Keratinocyte (primary cell): ENCODE results near the gene TMEM59L. TPM values are rescaled to one million over a fixed set of nuclear protein-coding genes. Genes with fewer than 3 reads are reported as not detected.

Experiments
- DNase-seq: peaks from one replicate; pipeline ENCODE4 v3.0.0-alpha.2; 2011; ENCODE audit warnings: low read depth, missing footprints, low spot score
- FAIRE-seq: peaks from 2 replicates; lab custom pipeline; 2011; peaks lifted over from hg19 to GRCh38; lab: Jason Lieb, UNC
- H2AFZ ChIP-seq: 2 replicates; pipeline ENCODE4 v1.6.0; 2012; ENCODE audit warnings: low read length, control low read depth, inconsistent platforms; ENCODE audit not compliant: control insufficient read depth
- H3K27ac ChIP-seq: 2 replicates; pipeline ENCODE4 v1.5.1; 2011; ENCODE audit warnings: low read length; ENCODE audit not compliant: control insufficient read depth, insufficient read depth
- H3K27me3 ChIP-seq: 3 replicates; pipeline ENCODE4 v1.6.0; 2011; ENCODE audit warnings: low read length; ENCODE audit not compliant: control insufficient read depth, insufficient read depth; ENCODE audit errors: extremely low read depth
- H3K36me3 ChIP-seq, 2 experiments: 2 replicates in 1 of 2; 3 replicates in 1 of 2; pipeline ENCODE4 v1.5.1; 2011; ENCODE audit warnings: low read length in 2 of 2, mild to moderate bottlenecking in 1 of 2; ENCODE audit not compliant: control insufficient read depth in 2 of 2, insufficient read depth in 2 of 2; ENCODE audit errors: extremely low read depth in 1 of 2
- H3K4me1 ChIP-seq: 3 replicates; pipeline ENCODE4 v1.5.1; 2011; ENCODE audit warnings: low read length; ENCODE audit not compliant: control insufficient read depth, insufficient read depth; ENCODE audit errors: extremely low read depth
- H3K4me2 ChIP-seq: 3 replicates; pipeline ENCODE4 v1.6.0; 2011; ENCODE audit warnings: low read depth, low read length; ENCODE audit not compliant: control insufficient read depth, insufficient read depth; ENCODE audit errors: extremely low read depth
- H3K4me3 ChIP-seq, 3 experiments: fragments of 200-600 bp in 1 of 3; sonication (generic) in 1 of 3; 2 replicates in 2 of 3; 3 replicates in 1 of 3; pipeline ENCODE4 v1.5.1; 2011 to 2016; ENCODE audit warnings: low read length in 3 of 3, mild to moderate bottlenecking in 3 of 3, control low read depth in 2 of 3, inconsistent platforms in 1 of 3, low read depth in 1 of 3, mixed read lengths in 1 of 3, mixed run types in 1 of 3, moderate library complexity in 1 of 3; ENCODE audit not compliant: control insufficient read depth in 2 of 3, insufficient read depth in 2 of 3; ENCODE audit errors: extremely low read depth in 1 of 3
- H3K79me2 ChIP-seq: 2 replicates; pipeline ENCODE4 v1.6.0; 2012; ENCODE audit warnings: low read length; ENCODE audit not compliant: control insufficient read depth, insufficient read depth
- H3K9ac ChIP-seq: 3 replicates; pipeline ENCODE4 v1.6.0; 2011; ENCODE audit warnings: low read length; ENCODE audit not compliant: control insufficient read depth, insufficient read depth; ENCODE audit errors: extremely low read depth
- H3K9me1 ChIP-seq: 3 replicates; pipeline ENCODE4 v1.6.0; 2011; ENCODE audit warnings: low read length; ENCODE audit not compliant: control insufficient read depth, insufficient read depth; ENCODE audit errors: extremely low read depth
- H3K9me3 ChIP-seq: 2 replicates; pipeline ENCODE4 v1.5.1; 2012; ENCODE audit warnings: low read depth, low read length; ENCODE audit not compliant: control insufficient read depth
- H4K20me1 ChIP-seq: 3 replicates; pipeline ENCODE4 v1.6.0; 2011; ENCODE audit warnings: low read length; ENCODE audit not compliant: control insufficient read depth, insufficient read depth; ENCODE audit errors: extremely low read depth
- CTCF ChIP-seq, 3 experiments: IDR thresholded peaks in 1 of 3; conservative IDR thresholded peaks in 1 of 3; optimal IDR thresholded peaks in 1 of 3; 2 replicates in 2 of 3; 3 replicates in 1 of 3; pipeline versions ENCODE3 to v1.5.1; 2011; ENCODE audit warnings: low read length in 3 of 3, mild to moderate bottlenecking in 3 of 3, moderate library complexity in 2 of 3, control low read depth in 1 of 3, inconsistent platforms in 1 of 3; ENCODE audit not compliant: insufficient read depth in 2 of 3; ENCODE audit errors: extremely low read depth in 1 of 3
- EZH2 ChIP-seq: IDR thresholded peaks from one replicate; pipeline ENCODE4 v1.6.1; 2012; ENCODE audit warnings: inconsistent platforms, mild to moderate bottlenecking, low read length, moderate library complexity
- dilution Hi-C: fragments of 300-500 bp; cut with MboI; formaldehyde crosslinking; loops from one replicate; pipeline ENCODE4 v1.7.0; 2020; ENCODE audit warnings: low sequenced_read_pairs; ENCODE audit not compliant: extremely low pct_ligation_motif_present
- polyA plus RNA-seq, 5 experiments: library from polyadenylated mRNA; depleted of rRNA in 3 of 5; stranded (reverse) in 3 of 5; stranded (forward) in 1 of 5; unstranded in 1 of 5; fragments of >200 nt; gene quantifications; 1 replicate in 1 of 5; 2 replicates in 3 of 5; 3 replicates in 1 of 5; pipeline versions ENCODE4 v1.2.1 to v1.2.3, GENCODE V29; 2011 to 2012; ENCODE audit warnings: missing spikeins in 2 of 5, low read depth in 1 of 5, low replicate concordance in 1 of 5

Gene TMEM59L
- polyA plus RNA-seq, 1 donor (not counting 4 experiments of a cell fraction or from before 2014, with no cell fraction given) = not detected

GRCh38 chr19:18589380-18590272, 23.0 kb upstream of the TMEM59L start:
- Histone ChIP-seq H3K9me1 (no peaks in the 10 kb centered on the region), H3K27me3 (no peaks in the 10 kb centered on the region), H3K4me3 (peak overlapping the region; percentile 74 to 94 (median 84)), H3K9me3 (no peaks in the 10 kb centered on the region), H3K36me3 (peaks cover 5 to 8% of the 10 kb centered on the region in 2 experiments), H3K79me2 (peaks cover 9% of the 10 kb centered on the region), H4K20me1 (no peaks in the 10 kb centered on the region), H3K4me1 (peaks cover 11% of the 10 kb centered on the region), H2AFZ (peak overlapping the region; percentile 65), H3K4me2 (peak overlapping the region; percentile 91), H3K9ac (peak overlapping the region; percentile 72), H3K27ac (peak overlapping the region; percentile 60)
- no peak for DNase-seq
- no peak for TF ChIP-seq EZH2
- TF ChIP-seq CTCF (optimal IDR thresholded peaks at IDR 0.05 in 1 of 3, IDR thresholded peaks at IDR 0.05 in 1 of 3, conservative IDR thresholded peaks at IDR 0.05 in 1 of 3; ENCODE audit: extremely low read depth in 1 of 3, insufficient read depth in 2 of 3, low read length in 3 of 3) = peak in 2 of 3 experiments; percentile 45
- dilution Hi-C loops = no loop called here
- FAIRE-seq = no peak

GRCh38 chr19:18590273-18591272, 22.1 kb upstream of the TMEM59L start:
- Histone ChIP-seq H3K4me3 (peak overlapping the region in 2 of 3 experiments; percentile 74 to 84), H3K36me3 (peaks cover 5 to 8% of the 10 kb centered on the region in 2 experiments), H3K9me3 (no peaks in the 10 kb centered on the region), H4K20me1 (no peaks in the 10 kb centered on the region), H3K27ac (no peak overlapping the region), H3K4me1 (peaks cover 13% of the 10 kb centered on the region), H3K9ac (peak overlapping the region; percentile 72), H3K4me2 (peak overlapping the region; percentile 91), H3K9me1 (no peaks in the 10 kb centered on the region), H3K27me3 (no peaks in the 10 kb centered on the region), H2AFZ (no peak overlapping the region), H3K79me2 (peaks cover 9% of the 10 kb centered on the region)
- TF ChIP-seq EZH2 = no peak
- peak in 2 of 3 experiments; percentile 28 to 41 for TF ChIP-seq CTCF (optimal IDR thresholded peaks at IDR 0.05 in 1 of 3, IDR thresholded peaks at IDR 0.05 in 1 of 3, conservative IDR thresholded peaks at IDR 0.05 in 1 of 3; ENCODE audit: extremely low read depth in 1 of 3, insufficient read depth in 2 of 3, low read length in 3 of 3)
- DNase-seq (no peak), FAIRE-seq (no peak)
- dilution Hi-C loops = no loop called here
